Measurements from ENCODE around the gene PARD3B.

DNA sequence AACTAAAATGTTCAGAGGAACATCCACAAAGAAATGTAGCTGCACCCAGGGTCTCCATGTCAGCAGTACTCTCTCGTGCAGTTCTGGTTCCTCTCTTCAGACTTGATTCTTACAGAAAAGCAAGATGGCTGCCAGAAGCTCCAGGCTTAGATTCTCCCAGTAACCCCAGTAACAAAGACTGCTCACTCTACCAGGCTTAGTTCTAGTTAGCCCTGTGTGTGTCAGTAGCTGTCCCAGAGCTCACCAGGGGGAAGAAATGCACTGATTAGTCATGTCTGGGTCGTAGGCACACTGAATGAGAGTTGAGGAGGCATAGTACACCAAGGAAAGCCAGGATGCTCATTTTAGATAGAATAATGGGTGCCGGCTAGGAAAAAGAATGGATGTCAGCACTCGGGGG lies 742.0 kb downstream of the PARD3B start:
- no peak for TF ChIP-seq ATF4 (CRISPR knock-in tag; IDR thresholded peaks at IDR 0.05)
- TF ChIP-seq, protein P1, sequence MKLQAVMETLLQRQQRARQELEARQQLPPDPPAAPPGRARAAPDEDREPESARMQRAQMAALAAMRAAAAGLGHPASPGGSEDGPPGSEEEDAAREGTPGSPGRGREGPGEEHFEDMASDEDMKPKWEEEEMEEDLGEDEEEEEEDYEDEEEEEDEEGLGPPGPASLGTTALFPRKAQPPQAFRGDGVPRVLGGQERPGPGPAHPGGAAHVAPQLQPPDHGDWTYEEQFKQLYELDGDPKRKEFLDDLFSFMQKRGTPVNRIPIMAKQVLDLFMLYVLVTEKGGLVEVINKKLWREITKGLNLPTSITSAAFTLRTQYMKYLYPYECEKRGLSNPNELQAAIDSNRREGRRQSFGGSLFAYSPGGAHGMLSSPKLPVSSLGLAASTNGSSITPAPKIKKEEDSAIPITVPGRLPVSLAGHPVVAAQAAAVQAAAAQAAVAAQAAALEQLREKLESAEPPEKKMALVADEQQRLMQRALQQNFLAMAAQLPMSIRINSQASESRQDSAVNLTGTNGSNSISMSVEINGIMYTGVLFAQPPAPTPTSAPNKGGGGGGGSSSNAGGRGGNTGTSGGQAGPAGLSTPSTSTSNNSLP (IDR thresholded peaks at IDR 0.05; ENCODE audit: low read depth, low read length), result no peak
- no peak for TF ChIP-seq TOE1 (CRISPR knock-in tag; IDR thresholded peaks at IDR 0.05)
- no peak for TF ChIP-seq POLR2A (IDR thresholded peaks at IDR 0.05; ENCODE audit: insufficient read depth in 1 of 2, low read depth in 2 of 2, low read length in 2 of 2)
- no peak for TF ChIP-seq MYC (CRISPR knock-in tag; IDR thresholded peaks at IDR 0.05; ENCODE audit: borderline replicate concordance)
- no peak for TF ChIP-seq SMAD9 (CRISPR knock-in tag; IDR thresholded peaks at IDR 0.05)
- no peak for TF ChIP-seq U2AF2 (IDR thresholded peaks at IDR 0.05; ENCODE audit: low read depth, low read length)
- no peak for TF ChIP-seq NBN (conservative IDR thresholded peaks at IDR 0.05)
- TF ChIP-seq KLF13 (CRISPR knock-in tag; IDR thresholded peaks at IDR 0.05), result no peak
- no peak for TF ChIP-seq ZNF782 (CRISPR knock-in tag; IDR thresholded peaks at IDR 0.05; ENCODE audit: borderline replicate concordance)

Data from HepG2 (cell line).